ENCODE measurements around the gene UBR1.
"Not testable (repeated sequence)": the region's sequence is repeated elsewhere in the genome, so short reads cannot be mapped to it uniquely, and the experiment has no call there.

UBR1 gene

DNA sequence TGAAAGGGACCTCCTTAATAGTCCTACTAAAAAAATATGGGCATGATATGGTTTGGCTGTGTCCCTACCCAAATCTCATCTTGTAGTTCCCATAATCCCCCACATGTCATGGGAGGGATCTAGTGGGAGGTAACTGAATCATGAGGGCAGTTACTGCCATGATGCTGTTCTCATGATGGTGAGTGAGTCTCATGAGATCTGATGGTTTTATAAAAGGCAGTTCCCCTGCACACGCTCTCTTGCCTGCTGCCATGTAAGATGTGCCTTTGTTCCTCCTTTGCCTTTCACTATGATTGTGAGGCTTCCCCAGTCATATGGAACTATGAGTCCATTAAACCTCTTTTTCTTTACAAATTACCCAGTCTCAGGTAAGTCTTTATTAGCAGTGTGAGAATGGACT lies 211.9 kb downstream of the UBR1 start:
- DNase-seq: not testable (repeated sequence)

Measured in NCI-H2227 treated with DMSO at 0.1 percent for 48 hours (cell line).